ENCODE results near the gene PDE6B.

PDE6B gene

GRCh38 chr4:629636-629914 is 4.2 kb downstream of the PDE6B start:
- TF ChIP-seq CTCF (IDR thresholded peaks at IDR 0.05; ENCODE audit: low read depth, low read length) = no peak
- no peak for DNase-seq (ENCODE audit: extremely low read depth, low read depth)

DNA sequence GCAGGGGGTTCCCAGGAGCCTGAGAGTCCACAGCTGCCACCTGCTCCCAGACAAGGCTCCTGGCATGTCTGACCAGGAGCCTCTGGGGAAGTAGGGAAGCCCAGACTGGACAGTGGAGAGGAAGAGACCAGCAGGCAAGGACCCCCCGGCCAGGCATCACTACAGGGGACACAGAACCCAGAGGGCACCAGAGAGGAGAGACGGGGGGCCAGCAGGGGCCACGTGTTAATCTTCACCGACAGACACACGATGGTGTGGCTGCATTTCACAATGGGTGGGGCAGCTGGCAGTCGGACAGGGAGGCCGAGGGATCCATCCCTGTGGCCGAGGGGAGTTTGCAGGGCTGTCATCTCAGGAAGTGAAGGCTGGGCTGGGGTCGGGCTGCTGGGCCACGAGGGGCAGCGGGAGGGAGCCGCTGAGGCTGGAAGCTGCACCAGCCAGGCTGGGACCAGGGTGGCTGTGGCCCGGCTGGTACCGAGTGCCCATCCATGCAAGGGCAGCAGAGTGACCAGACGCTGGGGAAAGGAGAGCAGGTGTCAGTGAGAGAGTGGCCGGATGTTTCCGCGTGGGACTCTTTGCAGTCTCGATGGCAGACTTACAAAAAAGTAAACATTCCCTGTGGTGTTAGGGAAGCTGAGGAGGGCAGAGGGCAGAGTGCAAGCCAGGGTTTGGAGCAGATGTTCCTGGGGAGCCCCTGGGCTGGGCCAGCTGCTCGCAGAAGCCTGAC is 4.7 kb downstream of the PDE6B start:
- no peak for DNase-seq (ENCODE audit: extremely low read depth, low read depth)
- TF ChIP-seq CTCF (IDR thresholded peaks at IDR 0.05; ENCODE audit: low read depth, low read length) = no peak

DNA sequence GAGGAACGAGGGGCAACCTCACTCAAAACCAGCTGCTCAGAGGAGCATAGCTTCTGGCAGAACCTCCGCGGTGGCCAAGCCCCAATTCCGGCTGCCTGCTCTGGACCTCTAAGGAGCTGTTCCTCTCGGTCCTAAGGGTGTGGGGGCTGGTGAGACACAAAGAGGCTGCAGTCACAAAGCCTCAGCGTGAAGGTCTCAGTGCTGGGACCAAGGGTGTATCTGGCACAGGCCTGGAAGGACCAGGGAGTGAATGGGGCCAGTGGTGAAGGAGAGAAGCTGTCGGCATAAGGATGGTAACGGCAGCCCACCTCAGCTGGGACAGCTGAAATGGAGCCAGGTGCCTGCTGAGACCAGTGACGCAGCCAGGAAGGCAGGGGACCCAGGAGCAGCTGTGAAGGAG is 5.3 kb downstream of the PDE6B start:
- TF ChIP-seq CTCF (IDR thresholded peaks at IDR 0.05; ENCODE audit: low read depth, low read length) = no peak
- DNase-seq (ENCODE audit: extremely low read depth, low read depth) = no peak

DNA sequence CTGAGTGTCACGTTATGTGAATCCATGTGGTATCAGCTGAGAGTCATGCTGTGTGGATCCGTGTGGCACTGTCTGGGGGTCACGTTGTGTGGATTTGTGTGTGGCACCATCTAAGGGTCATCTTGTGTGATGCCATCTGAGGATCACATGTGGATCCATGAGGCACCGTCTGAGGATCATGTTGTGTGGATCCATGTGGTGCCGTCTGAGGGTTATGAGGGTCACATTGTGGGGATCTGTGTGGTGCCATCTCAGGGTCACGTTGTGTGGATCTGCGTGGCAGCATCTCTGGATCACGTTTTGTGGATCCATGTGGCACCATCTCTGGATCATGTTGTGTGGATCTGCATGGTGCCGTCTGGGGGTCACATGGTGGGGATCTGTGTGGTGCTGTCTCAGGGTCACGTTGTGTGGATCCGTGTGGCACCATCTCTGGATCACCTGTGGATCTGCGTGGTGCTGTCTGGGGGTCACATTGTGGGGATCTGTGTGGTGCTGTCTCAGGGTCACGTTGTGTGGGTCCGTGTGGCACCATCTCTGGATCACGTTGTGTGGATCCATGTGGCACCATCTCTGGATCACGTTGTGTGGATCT is 6.9 kb downstream of the PDE6B start:
- TF ChIP-seq CTCF (IDR thresholded peaks at IDR 0.05; ENCODE audit: low read depth, low read length) = no peak
- DNase-seq (ENCODE audit: extremely low read depth, low read depth) = no peak

DNA sequence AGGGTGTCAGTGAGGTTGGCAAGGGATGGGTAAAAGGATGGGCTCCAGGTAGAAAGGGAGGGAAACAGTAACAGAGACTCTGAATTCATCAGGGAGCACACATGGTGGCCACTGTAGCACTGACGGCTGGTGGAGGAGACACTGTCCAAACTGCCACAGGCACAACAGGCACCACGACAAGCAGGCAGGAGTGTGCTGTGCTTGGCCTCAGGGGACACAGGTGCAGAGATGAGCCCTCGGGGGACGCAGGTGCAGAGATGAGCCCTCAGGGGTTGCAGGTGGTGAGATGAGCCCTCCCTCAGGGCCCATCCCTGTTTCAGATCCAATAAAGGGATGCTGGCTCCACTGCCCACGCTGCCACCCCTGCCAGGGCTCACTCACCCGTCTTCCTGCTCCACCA is 7.6 kb downstream of the PDE6B start:
- DNase-seq (ENCODE audit: extremely low read depth, low read depth) = no peak
- TF ChIP-seq CTCF (IDR thresholded peaks at IDR 0.05; ENCODE audit: low read depth, low read length) = no peak

GRCh38 chr4:633406-633805 is 8.0 kb downstream of the PDE6B start:
- DNase-seq (ENCODE audit: extremely low read depth, low read depth) = no peak
- TF ChIP-seq CTCF (IDR thresholded peaks at IDR 0.05; ENCODE audit: low read depth, low read length) = no peak

DNA sequence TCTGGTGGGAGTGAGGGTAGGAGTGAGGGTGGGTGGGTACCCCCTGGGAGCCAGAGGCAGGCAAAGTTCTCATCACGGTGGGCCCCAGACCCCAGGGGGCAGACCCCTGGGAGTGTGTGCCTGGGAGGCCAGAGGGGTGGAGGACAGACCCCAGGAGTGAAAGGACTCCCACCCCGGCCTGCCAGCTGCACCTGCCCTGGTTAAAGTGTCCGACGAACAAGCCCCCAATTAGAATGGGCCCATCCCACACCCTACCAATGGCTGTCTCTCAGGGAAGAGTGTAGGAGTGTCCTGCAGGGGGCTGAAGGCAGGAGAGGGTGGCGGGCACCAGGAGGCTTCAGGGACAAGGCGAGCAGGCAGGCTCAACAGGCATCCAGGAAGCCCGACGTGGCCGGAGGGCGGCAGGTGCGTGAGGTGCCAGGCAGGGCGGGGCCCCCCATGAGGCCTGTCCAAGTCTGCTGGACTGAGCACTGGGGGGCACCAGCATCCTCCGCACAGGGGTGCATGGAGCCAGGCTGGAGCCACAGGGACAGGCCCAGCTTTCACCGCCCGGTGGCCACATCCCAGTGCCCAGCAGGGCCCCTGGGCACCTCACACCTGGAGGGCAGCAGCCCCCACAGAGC is 8.7 kb downstream of the PDE6B start:
- no peak for DNase-seq (ENCODE audit: extremely low read depth, low read depth)
- TF ChIP-seq CTCF (IDR thresholded peaks at IDR 0.05; ENCODE audit: low read depth, low read length) = no peak

Measured in AG09319 (cell line).